ENCODE measurements around the gene CALHM1. TPM values are rescaled to one million over a fixed set of nuclear protein-coding genes. Genes with fewer than 3 reads are reported as not detected.

CALHM1 gene
- polyA plus RNA-seq, 1 donor, result 0.04 TPM

DNA sequence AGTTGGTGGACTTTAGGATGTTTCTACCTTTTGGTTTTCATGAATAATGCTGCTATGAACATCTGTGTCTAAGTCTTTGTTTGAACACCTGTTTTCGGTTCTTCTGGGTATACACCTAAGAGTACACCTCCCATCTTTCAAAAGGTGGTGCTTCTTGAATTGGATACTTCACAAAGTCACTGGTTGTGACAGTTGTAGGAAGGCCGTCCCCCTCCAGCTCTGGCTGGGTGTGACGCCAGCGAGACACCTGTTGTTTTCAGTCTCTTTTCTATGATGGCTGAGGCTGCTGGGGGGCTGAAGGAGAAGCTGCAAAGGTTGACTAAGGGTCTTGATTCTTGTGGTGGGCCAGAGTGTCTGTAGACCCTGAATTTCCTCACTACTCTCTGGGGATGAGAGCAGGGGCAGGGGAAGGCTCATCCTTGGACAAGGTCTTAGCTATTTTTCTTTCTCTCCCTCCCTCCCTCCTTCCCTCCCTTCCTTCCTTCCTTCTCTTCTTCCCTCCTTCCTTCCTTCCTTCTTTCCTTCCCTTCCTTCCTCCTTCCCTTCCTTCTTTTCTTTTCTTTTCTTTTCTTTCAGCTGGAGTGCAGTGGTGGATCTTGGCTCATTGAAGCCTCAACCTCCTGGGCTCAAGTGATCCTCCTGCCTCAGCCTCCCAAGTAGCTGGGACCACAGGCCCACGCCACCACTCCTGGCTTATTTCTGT, 40.4 kb upstream of the CALHM1 start:
- Histone ChIP-seq H3K36me3 (ENCODE audit: control insufficient read depth, insufficient read depth, low read length) (no peaks in the 10 kb centered on the region), H3K9me3 (ENCODE audit: control insufficient read depth, low read depth, low read length) (no peaks in the 10 kb centered on the region), H3K4me1 (ENCODE audit: control insufficient read depth, insufficient read depth, low read length) (peaks cover 26% of the 10 kb centered on the region), H3K4me3 (ENCODE audit: low read length) (no peak overlapping the region), H3K27ac (ENCODE audit: low read length) (peak overlapping the region; percentile 29), H3K27me3 (ENCODE audit: control insufficient read depth, insufficient read depth, low read length) (peaks cover 13% of the 10 kb centered on the region)
- no CpG with 5 or more reads among the region's 5 CpGs for WGBS (ENCODE audit: insufficient coverage, low lambda C conversion rate)
- peak in 1 of 2 donors; percentile 43 for DNase-seq

GRCh38 chr10:103497161-103497915, 38.6 kb upstream of the CALHM1 start:
- H3K9me3 ChIP-seq (ENCODE audit: control insufficient read depth, low read depth, low read length), result no peaks in the 10 kb centered on the region
- no peaks in the 10 kb centered on the region for H3K36me3 ChIP-seq (ENCODE audit: control insufficient read depth, insufficient read depth, low read length)
- WGBS (ENCODE audit: insufficient coverage, low lambda C conversion rate), result no CpG with 5 or more reads among the region's 8 CpGs
- H3K4me1 ChIP-seq (ENCODE audit: control insufficient read depth, insufficient read depth, low read length), result peaks cover 32% of the 10 kb centered on the region
- DNase-seq, result no peak
- peaks cover 16% of the 10 kb centered on the region for H3K27me3 ChIP-seq (ENCODE audit: control insufficient read depth, insufficient read depth, low read length)
- no peak overlapping the region for H3K4me3 ChIP-seq (ENCODE audit: low read length)
- no peak overlapping the region for H3K27ac ChIP-seq (ENCODE audit: low read length)

- H3K36me3 ChIP-seq (ENCODE audit: control insufficient read depth, insufficient read depth, low read length), result no peaks in the 10 kb centered on the region
- no peak overlapping the region for H3K27ac ChIP-seq (ENCODE audit: low read length)
- no peaks in the 10 kb centered on the region for H3K9me3 ChIP-seq (ENCODE audit: control insufficient read depth, low read depth, low read length)
- WGBS (ENCODE audit: insufficient coverage, low lambda C conversion rate), result no CpG with 5 or more reads among the region's 3 CpGs
- DNase-seq, result no peak
- H3K27me3 ChIP-seq (ENCODE audit: control insufficient read depth, insufficient read depth, low read length), result peaks cover 16% of the 10 kb centered on the region
- H3K4me3 ChIP-seq (ENCODE audit: low read length), result peak overlapping the region; percentile 59
- H3K4me1 ChIP-seq (ENCODE audit: control insufficient read depth, insufficient read depth, low read length), result peaks cover 36% of the 10 kb centered on the region
Observed at GRCh38 chr10:103495321-103495720, 36.6 kb upstream of the CALHM1 start.

- Histone ChIP-seq H3K4me1 (ENCODE audit: control insufficient read depth, insufficient read depth, low read length) (peaks cover 28% of the 10 kb centered on the region), H3K27me3 (ENCODE audit: control insufficient read depth, insufficient read depth, low read length) (peaks cover 16% of the 10 kb centered on the region), H3K9me3 (ENCODE audit: control insufficient read depth, low read depth, low read length) (no peaks in the 10 kb centered on the region), H3K36me3 (ENCODE audit: control insufficient read depth, insufficient read depth, low read length) (no peaks in the 10 kb centered on the region), H3K4me3 (ENCODE audit: low read length) (peak overlapping the region; percentile 59), H3K27ac (ENCODE audit: low read length) (peak overlapping the region; percentile 20)
- peak in 1 of 2 donors; percentile 61 for DNase-seq
- no CpG with 5 or more reads among the region's 92 CpGs for WGBS (ENCODE audit: insufficient coverage, low lambda C conversion rate)
Observed at GRCh38 chr10:103493916-103494877, 35.5 kb upstream of the CALHM1 start.

DNA sequence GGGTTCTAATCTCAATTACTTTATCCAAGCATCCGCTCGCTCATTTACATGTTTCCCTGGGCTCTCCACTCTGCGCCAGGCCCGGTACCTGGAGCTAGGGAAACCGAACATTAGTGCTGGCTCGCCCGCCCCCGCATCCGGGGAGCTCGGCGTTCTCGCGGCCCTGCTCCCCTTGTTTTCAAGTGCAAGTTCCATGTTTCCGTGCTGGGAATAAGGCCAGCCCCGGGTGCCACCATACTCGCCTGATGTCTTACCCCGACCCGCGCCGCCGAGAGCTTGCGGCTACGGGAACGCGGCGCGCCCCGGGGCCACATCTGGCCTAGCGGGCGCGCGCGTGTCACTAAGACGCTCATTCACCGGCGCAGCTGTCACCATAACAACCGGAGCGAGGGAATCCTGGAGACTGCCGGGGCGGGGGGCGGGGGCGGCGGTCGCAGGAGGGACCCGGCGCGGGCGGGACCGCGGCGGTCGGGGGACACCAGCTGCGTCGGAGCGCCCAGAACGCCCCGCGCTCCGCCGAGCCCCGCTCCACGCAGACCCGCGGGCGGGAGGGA, 34.7 kb upstream of the CALHM1 start, which contains the start of gene NEURL1:
Gene NEURL1, plus strand, starts transcription at position 344 of the 554 bp plus-strand sequence. CDS start 683 bp downstream, outside the sequence.
- H3K4me3 ChIP-seq (ENCODE audit: low read length), result peak within 1 kb of the TSS; percentile 59
- DNase-seq, result peak in 1 of 2 donors; percentile 68
- H3K27ac ChIP-seq (ENCODE audit: low read length), result peak within 1 kb of the TSS; percentile 20
- peaks cover 16% of the 10 kb centered on the region for H3K27me3 ChIP-seq (ENCODE audit: control insufficient read depth, insufficient read depth, low read length)
- no peaks in the 10 kb centered on the region for H3K9me3 ChIP-seq (ENCODE audit: control insufficient read depth, low read depth, low read length)
- WGBS (ENCODE audit: insufficient coverage, low lambda C conversion rate), result no CpG with 5 or more reads among the region's 65 CpGs
- peaks cover 28% of the 10 kb centered on the region for H3K4me1 ChIP-seq (ENCODE audit: control insufficient read depth, insufficient read depth, low read length)
- no peaks in the 10 kb centered on the region for H3K36me3 ChIP-seq (ENCODE audit: control insufficient read depth, insufficient read depth, low read length)

- Histone ChIP-seq H3K36me3 (ENCODE audit: control insufficient read depth, insufficient read depth, low read length) (no peaks in the 10 kb centered on the region), H3K27me3 (ENCODE audit: control insufficient read depth, insufficient read depth, low read length) (peaks cover 16% of the 10 kb centered on the region), H3K4me1 (ENCODE audit: control insufficient read depth, insufficient read depth, low read length) (peaks cover 28% of the 10 kb centered on the region), H3K9me3 (ENCODE audit: control insufficient read depth, low read depth, low read length) (no peaks in the 10 kb centered on the region), H3K27ac (ENCODE audit: low read length) (peak overlapping the region; percentile 10), H3K4me3 (ENCODE audit: low read length) (peak overlapping the region; percentile 40)
- no peak for DNase-seq
- WGBS (ENCODE audit: insufficient coverage, low lambda C conversion rate), result no CpG with 5 or more reads among the region's 5 CpGs
Observed at GRCh38 chr10:103492655-103493261, 34.1 kb upstream of the CALHM1 start.

DNA sequence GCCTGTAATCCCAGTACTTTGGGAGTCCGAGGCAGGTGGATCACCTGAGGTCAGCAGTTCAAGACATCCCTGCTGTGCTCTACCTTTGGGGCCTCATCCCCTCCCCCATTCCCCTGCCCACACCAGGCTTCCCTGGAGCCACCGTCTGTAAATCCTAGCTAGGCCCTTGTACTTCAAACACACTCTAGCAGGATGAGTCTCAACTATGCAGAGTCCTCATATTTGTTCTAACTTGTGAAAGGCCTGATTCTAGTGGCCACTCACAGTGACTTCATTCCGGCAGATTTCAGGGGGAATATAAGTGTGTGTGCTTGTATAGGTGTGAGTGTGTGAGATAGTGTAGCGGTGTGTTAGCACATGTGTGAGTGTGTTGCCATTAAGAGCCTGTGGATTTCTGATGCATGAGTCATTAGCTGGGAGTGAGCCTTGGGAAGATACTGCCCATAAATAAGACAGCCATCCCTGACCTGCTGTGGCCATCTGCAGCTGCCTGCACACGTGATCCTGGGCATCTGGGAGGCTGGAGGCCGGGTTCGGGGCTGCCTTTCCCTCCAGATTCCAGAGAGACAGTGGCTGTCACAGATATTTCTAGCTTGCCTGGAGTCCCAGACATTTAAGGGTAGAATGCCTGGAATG, 33.1 kb upstream of the CALHM1 start:
- Histone ChIP-seq H3K9me3 (ENCODE audit: control insufficient read depth, low read depth, low read length) (no peaks in the 10 kb centered on the region), H3K27me3 (ENCODE audit: control insufficient read depth, insufficient read depth, low read length) (peaks cover 14% of the 10 kb centered on the region), H3K4me3 (ENCODE audit: low read length) (no peak overlapping the region), H3K27ac (ENCODE audit: low read length) (no peak overlapping the region), H3K36me3 (ENCODE audit: control insufficient read depth, insufficient read depth, low read length) (no peaks in the 10 kb centered on the region), H3K4me1 (ENCODE audit: control insufficient read depth, insufficient read depth, low read length) (peaks cover 28% of the 10 kb centered on the region)
- peak; percentile 86 to 87 for DNase-seq
- no CpG with 5 or more reads among the region's 7 CpGs for WGBS (ENCODE audit: insufficient coverage, low lambda C conversion rate)

DNA sequence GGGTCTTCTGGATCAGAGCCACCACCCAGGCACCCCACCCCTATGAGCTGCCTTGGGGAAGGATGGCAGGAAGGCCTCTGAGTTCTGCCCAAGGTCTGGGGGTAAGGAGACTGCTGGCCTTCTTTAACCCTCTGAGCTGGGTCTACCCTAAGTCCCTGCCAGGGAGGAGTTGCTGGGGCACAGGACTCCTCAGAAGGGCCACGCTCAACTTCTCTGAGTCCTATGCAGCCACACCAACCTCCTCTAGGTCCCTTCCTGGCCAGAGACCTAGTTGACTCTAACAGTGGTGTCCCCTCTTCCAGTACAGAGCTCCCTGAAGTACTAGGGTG, 32.2 kb upstream of the CALHM1 start:
- DNase-seq, result no peak
- peaks cover 29% of the 10 kb centered on the region for H3K4me1 ChIP-seq (ENCODE audit: control insufficient read depth, insufficient read depth, low read length)
- WGBS (ENCODE audit: insufficient coverage, low lambda C conversion rate), result no CpG with 5 or more reads among the region's 1 CpG
- H3K27ac ChIP-seq (ENCODE audit: low read length), result no peak overlapping the region
- H3K4me3 ChIP-seq (ENCODE audit: low read length), result no peak overlapping the region
- peaks cover 14% of the 10 kb centered on the region for H3K27me3 ChIP-seq (ENCODE audit: control insufficient read depth, insufficient read depth, low read length)
- H3K36me3 ChIP-seq (ENCODE audit: control insufficient read depth, insufficient read depth, low read length), result no peaks in the 10 kb centered on the region
- H3K9me3 ChIP-seq (ENCODE audit: control insufficient read depth, low read depth, low read length), result no peaks in the 10 kb centered on the region

- Histone ChIP-seq H3K4me1 (ENCODE audit: control insufficient read depth, insufficient read depth, low read length) (peaks cover 15% of the 10 kb centered on the region), H3K9me3 (ENCODE audit: control insufficient read depth, low read depth, low read length) (no peaks in the 10 kb centered on the region), H3K4me3 (ENCODE audit: low read length) (no peak overlapping the region), H3K36me3 (ENCODE audit: control insufficient read depth, insufficient read depth, low read length) (no peaks in the 10 kb centered on the region), H3K27me3 (ENCODE audit: control insufficient read depth, insufficient read depth, low read length) (no peaks in the 10 kb centered on the region), H3K27ac (ENCODE audit: low read length) (no peak overlapping the region)
- WGBS (ENCODE audit: insufficient coverage, low lambda C conversion rate), result no CpG with 5 or more reads among the region's 2 CpGs
- DNase-seq, result no peak
Observed at GRCh38 chr10:103487410-103487708, 28.7 kb upstream of the CALHM1 start.
